NCI-H446 treated with DMSO at 0.1 percent for 48 hours (cell line): Measurements from ENCODE around the gene PHACTR4.
"Not testable (repeated sequence)": the region's sequence is repeated elsewhere in the genome, so short reads cannot be mapped to it uniquely, and the experiment has no call there.

Source experiments
- DNase-seq: peaks from one replicate; lab custom pipeline; 2025; lab: John Stamatoyannopoulos, UW

PHACTR4 gene

GRCh38 chr1:28371010-28371377, 1.5 kb downstream of the PHACTR4 start:
- DNase-seq = no peak

GRCh38 chr1:28373450-28373849, 3.9 kb downstream of the PHACTR4 start:
- DNase-seq = not testable (repeated sequence)

GRCh38 chr1:28374297-28374696, 4.8 kb downstream of the PHACTR4 start:
- DNase-seq = no peak

GRCh38 chr1:28375598-28375997, 6.1 kb downstream of the PHACTR4 start:
- not testable (repeated sequence) for DNase-seq

- DNase-seq = not testable (repeated sequence)
Observed at GRCh38 chr1:28376195-28376594, 6.7 kb downstream of the PHACTR4 start.

GRCh38 chr1:28378906-28379305, 9.4 kb downstream of the PHACTR4 start:
- no peak for DNase-seq

GRCh38 chr1:28380394-28380793, 10.9 kb downstream of the PHACTR4 start:
- no peak for DNase-seq

GRCh38 chr1:28383785-28384184, 14.2 kb downstream of the PHACTR4 start:
- DNase-seq = not testable (repeated sequence)

GRCh38 chr1:28392027-28392652, 22.6 kb downstream of the PHACTR4 start:
- no peak for DNase-seq

GRCh38 chr1:28394136-28394535, 24.6 kb downstream of the PHACTR4 start:
- no peak for DNase-seq

- no peak for DNase-seq
Observed at GRCh38 chr1:28395181-28395580, 25.6 kb downstream of the PHACTR4 start.

GRCh38 chr1:28401760-28402159, 32.2 kb downstream of the PHACTR4 start:
- no peak for DNase-seq

- DNase-seq = no peak
Observed at GRCh38 chr1:28409090-28409489, 39.5 kb downstream of the PHACTR4 start.

- no peak for DNase-seq
Observed at GRCh38 chr1:28411656-28412055, 42.1 kb downstream of the PHACTR4 start.

GRCh38 chr1:28412731-28413130, 43.2 kb downstream of the PHACTR4 start:
- no peak for DNase-seq

- DNase-seq = no peak
Observed at GRCh38 chr1:28416509-28417194, 47.1 kb downstream of the PHACTR4 start.

- DNase-seq = no peak
Observed at GRCh38 chr1:28417441-28417922, 47.9 kb downstream of the PHACTR4 start.

- no peak for DNase-seq
Observed at GRCh38 chr1:28417926-28418637, 48.5 kb downstream of the PHACTR4 start.

GRCh38 chr1:28421744-28422143, 52.2 kb downstream of the PHACTR4 start:
- DNase-seq = no peak

GRCh38 chr1:28426831-28427230, 57.3 kb downstream of the PHACTR4 start:
- DNase-seq = no peak

- no peak for DNase-seq
Observed at GRCh38 chr1:28428012-28428411, 58.5 kb downstream of the PHACTR4 start.

GRCh38 chr1:28428990-28429520, 59.5 kb downstream of the PHACTR4 start:
- no peak for DNase-seq
